Pons (tissue), 1 donor: ENCODE measurements around the gene F2.

Experiments used
- DNase-seq: peaks from one replicate; pipeline ENCODE4 v3.0.0-alpha.2; 2016; ENCODE audit warnings: low spot score

Gene F2

DNA sequence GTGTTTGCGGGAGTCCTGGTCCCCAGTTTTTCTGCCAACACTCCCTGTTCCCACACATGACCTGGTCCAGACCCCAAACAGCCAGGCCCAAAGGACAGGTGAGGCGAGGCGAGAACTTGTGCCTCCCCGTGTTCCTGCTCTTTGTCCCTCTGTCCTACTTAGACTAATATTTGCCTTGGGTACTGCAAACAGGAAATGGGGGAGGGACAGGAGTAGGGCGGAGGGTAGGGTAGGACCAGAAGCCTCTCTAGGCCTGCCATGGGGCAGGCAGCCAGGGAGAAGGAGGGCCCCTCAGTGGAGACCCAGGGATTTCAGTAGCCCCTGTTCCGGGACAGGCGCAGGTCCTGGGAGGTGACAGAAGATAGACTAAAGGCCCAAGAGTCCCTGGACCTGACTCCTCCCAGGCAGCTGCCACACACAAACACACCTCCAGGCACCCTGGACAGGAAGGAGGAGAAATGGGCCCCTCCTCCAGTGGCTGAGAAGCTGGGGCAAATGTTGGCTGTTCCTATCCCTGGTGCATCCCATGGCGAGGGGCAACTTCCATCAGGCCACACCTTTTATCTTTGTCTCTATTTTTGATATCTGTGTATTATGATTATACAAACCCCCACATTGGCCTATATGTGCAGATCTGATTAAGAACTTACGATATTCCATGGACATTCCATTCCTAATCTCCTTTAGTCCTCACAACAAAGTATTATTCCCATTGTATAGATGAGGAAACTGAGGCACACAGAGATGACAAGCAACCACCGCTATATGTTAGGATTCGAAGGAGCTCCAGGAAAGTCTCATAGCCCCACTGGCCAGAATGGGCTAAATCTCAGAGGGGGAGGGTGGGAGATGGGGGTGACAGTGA, 626 bp upstream of the F2 start:
- no peak for DNase-seq

DNA sequence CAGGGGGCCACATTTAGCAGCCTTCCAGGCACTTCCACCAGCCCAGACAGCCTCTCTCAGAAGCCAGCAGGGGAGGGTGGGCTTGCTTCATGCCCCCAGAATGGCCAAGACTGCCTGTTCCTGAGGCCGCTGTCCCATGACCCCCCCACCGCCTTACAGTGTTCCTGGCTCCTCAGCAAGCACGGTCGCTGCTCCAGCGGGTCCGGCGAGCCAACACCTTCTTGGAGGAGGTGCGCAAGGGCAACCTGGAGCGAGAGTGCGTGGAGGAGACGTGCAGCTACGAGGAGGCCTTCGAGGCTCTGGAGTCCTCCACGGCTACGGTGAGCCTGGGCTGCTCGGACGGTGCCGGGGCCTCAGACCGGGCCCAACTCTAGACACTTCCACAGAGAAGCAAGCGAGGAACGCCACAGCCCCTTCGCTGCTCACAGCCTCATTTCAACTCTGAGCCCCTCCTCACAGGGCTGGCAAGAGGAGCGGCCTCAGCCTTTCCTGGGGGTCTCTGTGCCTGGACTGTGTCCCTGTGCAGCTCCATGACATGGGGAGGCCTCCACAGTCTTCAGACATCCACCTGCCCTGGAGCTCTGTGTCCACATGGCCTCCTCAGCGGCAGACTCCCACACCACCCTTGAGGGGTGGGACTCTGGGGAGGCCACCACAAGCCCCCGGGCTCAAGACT, 668 bp downstream of the F2 start:
- DNase-seq, result no peak

DNA sequence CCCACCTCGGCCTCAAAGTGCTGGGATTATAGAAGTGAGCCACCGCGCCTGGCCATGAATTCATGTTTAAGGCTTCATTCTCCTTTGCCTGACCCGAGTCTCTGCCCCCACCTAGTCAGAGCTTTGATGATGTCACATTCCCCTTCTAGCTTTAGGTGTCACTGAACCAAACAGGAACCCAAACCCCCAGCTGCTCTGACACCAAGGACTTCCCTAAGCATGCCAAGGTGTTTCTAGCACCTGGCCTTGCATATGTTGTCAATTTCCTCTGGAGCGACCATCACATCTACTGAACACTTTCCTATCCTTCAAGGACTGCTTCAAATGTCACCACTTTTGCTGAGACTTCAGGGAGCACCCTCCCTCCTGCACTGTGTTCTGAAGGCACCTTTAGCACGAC, 2.3 kb downstream of the F2 start:
- DNase-seq, result no peak

DNA sequence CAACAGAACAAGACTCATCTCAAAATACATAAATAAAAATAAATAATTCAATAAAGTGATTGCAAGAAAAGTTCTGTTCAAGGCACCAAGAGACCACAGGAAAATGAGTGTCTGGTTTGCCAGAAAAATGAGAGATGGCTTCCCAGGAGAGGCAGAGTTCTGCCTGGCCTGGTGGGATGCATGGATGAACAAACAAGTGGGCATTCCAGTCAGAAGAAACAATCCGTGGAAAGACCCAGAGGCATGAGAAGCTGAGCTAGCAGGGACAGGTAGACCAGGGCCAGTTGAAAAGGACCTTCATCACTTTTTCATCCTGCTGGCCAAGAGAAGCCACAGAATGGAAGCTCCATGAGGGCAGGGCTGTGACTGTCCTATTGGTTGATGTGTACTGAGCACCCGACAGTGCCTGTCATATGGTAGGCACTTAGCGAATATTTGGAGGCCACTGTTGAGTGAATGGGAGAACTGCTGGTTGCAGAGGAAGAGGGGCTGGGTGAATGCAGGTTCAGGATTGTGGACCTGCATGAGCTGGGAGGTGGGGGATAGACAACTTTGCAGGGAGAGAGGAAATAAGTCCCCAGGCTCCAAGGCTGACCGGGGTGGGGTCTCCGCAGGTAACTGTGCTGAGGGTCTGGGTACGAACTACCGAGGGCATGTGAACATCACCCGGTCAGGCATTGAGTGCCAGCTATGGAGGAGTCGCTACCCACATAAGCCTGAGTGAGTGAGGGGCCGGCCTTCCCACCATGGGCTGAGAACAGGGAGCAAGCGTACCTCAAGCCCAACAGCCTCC, 3.7 kb downstream of the F2 start:
- DNase-seq, result no peak

DNA sequence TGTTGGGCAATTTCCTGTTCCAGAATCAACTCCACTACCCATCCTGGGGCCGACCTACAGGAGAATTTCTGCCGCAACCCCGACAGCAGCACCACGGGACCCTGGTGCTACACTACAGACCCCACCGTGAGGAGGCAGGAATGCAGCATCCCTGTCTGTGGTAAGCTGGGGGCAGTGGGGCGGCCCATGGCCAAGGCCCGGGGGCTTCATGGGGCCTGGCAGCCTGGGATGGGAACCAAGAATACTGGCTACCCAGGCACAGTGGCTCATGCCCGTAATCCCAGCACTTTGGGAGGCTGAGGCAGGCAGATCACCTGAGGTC, 4.3 kb downstream of the F2 start:
- DNase-seq, result no peak

DNA sequence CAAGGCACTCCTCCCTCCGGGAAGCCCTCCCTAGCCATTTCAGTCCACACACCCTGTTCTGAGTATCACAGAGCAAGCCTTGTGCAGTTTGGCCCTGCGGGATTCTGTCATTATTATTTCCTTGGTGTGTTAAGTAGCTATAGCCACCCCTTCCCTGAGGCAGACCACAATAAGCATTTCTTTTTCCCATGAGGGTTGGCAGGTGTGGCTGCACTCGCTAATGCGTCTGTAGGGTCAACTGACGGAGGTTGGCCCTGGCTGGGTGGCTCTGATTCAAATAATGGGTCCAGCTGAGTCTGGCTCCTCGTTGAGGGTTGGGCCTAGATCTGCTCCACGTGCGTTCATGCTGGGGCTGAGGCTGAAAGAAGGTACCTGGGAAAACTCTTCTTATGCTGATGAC, 5.1 kb downstream of the F2 start:
- no peak for DNase-seq

DNA sequence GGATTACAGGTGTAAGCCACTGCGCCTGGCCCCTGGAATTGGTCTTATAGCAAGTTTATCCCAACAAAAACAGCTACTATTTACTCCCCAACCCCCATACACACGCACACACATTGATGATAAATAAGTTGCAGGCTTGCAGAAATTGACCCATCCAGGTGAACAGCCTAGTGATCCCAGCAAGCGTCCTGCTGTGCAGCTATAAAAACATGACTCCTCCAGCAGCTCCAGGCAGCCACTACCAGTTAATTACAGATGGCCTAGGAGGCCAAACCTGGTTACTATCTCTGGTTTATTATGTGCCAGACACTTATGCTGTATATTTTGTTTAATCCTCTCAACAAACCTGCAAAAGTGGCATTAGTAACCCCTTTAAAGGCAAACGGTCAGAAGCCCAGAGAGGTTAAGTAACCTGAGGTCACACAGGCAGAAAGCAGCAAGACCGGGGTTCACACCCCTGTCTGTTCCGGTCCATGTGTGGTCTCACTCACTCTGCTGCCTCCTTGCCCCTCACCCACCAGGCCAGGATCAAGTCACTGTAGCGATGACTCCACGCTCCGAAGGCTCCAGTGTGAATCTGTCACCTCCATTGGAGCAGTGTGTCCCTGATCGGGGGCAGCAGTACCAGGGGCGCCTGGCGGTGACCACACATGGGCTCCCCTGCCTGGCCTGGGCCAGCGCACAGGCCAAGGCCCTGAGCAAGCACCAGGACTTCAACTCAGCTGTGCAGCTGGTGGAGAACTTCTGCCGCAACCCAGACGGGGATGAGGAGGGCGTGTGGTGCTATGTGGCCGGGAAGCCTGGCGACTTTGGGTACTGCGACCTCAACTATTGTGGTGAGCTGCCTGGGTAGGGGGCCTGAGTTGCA, 6.6 kb downstream of the F2 start:
- DNase-seq, result no peak

DNA sequence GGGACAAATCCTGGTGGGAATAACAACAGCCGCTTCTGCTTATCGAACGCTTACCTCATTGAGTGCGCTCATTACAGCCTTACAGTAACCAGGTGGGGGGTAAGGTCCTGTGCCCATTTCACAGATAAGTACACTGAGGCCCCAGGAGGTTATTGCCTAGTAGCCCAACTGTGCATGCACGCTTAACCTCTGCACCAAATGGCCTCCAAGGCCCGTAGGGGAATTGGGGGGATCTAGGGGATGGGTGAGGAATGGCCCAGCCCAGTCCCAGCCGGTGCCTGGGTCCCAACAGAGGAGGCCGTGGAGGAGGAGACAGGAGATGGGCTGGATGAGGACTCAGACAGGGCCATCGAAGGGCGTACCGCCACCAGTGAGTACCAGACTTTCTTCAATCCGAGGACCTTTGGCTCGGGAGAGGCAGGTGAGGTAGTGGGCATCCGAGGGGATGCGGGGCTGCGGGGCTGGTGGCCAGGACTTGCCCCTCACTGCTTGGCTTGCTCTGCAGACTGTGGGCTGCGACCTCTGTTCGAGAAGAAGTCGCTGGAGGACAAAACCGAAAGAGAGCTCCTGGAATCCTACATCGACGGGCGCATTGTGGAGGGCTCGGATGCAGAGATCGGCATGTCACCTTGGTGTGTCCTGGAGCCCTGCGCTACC, 7.3 kb downstream of the F2 start:
- DNase-seq, result no peak

DNA sequence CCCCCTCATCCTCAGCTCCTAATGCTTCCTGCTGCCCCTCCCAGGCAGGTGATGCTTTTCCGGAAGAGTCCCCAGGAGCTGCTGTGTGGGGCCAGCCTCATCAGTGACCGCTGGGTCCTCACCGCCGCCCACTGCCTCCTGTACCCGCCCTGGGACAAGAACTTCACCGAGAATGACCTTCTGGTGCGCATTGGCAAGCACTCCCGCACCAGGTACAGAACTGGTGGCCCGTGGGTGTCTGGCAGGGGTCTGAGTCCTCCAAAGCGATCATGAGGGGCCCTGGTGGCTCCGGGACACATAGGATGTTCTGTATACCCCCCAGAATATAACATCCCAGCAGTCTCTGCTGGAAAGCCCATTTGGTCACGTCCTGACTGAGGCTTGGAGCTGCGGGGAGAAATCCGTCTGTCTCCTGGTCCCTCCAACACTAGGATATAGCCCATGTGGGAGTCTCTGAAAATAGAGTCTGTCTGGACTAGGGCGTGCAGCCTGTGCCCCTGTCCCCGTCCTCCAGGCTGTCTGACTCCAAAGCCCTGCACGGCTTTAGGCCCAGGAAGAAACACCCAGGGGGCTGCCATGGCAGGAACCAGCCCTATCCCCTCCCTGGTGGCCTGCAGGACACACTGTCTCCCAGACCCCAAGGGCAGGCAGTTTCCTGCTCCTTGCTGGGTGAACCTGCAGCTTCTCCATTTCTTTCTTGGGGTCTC, 9.1 kb downstream of the F2 start:
- no peak for DNase-seq

DNA sequence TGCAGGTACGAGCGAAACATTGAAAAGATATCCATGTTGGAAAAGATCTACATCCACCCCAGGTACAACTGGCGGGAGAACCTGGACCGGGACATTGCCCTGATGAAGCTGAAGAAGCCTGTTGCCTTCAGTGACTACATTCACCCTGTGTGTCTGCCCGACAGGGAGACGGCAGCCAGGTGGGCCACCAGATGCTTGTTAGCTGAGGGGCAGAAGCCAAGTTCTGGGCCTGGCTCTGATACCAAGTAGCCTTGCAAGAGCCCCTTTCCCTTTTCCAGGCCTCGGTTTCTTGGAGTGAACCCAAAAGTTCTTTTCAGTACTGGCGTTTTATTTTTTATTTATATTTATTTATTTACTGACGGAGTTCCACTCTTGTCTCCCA, 9.6 kb downstream of the F2 start:
- DNase-seq, result no peak

DNA sequence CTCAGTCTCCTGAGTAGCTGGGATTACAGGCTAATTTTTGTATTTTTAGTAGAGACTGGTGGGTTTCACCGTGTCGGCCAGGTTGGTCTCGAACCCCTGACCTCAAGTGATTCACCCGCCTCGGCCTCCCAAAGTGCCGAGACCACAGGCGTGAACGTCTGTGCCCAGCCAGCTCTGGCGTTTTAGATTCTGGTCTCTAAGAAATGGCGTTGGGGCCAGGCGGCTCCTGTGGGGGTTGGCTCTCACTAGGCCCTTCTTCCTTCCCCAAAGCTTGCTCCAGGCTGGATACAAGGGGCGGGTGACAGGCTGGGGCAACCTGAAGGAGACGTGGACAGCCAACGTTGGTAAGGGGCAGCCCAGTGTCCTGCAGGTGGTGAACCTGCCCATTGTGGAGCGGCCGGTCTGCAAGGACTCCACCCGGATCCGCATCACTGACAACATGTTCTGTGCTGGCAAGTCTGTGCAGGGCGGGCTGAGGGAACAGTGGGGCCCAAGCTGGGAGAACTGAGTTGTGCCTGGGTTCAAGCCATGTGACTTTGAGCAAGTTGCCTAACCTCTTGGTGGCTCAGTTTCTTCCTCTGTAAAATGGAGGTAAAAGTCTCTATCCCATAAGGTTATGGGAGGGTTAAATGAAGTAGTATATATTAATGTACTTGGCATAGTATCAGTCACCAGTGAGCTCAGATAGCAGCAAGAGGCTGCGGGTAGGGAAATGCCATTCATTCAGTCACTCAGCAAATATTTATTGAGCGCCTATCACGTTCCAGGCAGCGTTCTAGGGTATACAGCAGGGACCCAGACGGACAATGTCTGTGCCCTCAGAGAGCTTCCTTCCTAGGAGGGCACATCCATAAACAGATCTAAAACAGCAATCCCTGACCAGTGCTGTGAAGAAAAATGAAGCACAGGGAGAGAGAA, 10.4 kb downstream of the F2 start:
- DNase-seq, result no peak

DNA sequence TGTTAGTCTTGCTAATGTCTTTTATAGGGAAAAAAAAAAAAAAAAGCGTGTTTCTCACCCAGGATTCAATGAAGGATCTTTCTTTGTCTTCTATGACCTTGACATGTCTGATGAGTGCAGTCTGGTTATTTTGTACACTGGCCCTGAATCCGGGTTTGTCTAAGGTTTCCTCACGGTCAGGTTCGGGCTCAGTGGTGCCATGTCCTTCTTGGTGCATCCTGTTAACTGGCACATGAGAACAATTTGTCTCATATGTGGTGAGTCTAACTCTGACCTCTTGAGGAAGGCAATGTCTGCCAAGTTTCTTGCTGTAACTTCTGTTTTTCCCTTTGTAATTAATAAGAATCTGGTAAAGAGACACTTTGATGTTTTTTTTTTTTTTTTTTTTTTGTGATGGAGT, 12.5 kb downstream of the F2 start:
- DNase-seq, result no peak

DNA sequence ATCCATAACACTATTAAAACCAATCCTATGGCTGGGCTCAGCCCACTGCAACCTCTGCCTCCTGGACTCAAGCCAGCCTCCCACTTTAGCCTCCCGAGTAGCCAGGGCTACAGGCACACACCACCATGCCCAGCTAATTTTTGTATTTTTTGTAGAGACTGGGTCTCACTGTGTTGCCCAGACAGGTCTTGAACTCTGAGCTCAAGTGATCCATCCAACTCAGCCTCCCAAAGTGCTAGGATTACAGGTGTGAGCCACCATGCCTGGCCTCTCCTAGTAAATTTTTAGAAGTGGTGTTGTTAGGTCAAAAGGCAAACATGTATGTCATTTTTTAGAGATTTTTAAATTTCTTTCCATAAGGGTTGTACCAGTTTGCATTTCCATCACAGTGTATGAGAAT, 14.2 kb downstream of the F2 start:
- DNase-seq, result no peak

DNA sequence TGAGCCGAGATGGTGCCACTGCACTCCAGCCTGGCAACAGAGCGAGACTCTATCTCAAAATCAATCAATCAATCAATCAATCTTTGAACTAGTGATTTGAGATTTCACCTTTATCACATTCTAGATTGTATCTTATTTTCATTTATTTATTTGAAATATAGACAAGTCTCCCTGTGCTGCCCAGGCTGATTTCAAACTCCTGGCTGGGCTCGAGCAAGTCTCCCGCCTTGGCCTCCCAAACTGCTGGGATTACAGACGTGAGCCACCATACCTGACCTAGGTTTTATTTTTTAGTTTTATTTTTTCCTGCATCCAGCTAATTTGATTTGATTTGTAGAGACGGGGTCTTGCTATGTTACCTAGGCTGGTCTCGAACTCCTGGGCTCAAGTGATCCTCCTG, 17.1 kb downstream of the F2 start:
- DNase-seq, result no peak

DNA sequence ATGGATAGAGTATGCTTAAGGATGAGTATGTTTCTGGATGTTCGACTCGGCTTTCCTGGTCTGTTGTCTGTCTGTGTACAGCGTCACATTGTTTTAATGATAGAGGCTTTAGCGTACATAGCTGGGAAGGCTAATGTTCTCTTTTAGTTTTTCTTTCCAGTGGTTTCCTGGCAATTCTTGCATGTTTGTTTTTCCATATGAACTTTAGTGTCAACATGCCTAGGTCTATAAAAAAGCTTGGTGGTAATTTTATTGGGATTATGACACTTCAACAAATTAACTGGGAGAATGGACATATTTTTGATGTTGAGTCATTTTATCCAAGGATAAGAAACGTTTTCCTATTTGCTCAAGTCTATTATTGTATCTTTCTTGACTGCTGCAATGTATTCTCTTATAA, 17.6 kb downstream of the F2 start:
- no peak for DNase-seq

DNA sequence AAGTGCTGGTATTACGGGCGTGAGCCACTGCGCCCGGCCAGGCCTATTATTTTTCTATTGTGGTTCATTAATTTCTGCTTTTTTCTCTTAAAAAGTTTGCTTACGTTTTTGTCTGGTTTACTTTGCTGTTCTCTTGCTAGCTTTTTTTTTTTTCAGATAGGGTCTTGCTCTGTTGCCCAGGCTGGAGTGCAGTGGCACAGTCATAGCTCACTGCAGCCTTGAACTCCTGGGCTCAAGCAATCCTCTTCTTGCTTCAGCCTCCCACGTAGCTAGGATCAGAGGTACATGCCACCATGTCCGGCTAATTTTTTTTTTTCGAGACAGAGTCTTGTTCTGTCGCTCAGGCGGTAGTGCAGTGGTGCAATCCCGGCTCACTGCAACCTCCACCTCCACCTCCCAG, 18.7 kb downstream of the F2 start:
- no peak for DNase-seq

DNA sequence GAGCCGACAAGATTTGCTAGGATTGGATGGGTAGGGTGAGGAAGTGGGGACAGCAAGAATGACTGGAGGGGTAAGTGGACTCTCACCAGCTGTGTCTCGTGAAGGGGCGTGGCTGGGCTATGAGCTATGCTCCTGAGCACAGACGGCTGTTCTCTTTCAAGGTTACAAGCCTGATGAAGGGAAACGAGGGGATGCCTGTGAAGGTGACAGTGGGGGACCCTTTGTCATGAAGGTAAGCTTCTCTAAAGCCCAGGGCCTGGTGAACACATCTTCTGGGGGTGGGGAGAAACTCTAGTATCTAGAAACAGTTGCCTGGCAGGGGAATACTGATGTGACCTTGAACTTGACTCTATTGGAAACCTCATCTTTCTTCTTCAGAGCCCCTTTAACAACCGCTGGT, 19.9 kb downstream of the F2 start:
- no peak for DNase-seq

DNA sequence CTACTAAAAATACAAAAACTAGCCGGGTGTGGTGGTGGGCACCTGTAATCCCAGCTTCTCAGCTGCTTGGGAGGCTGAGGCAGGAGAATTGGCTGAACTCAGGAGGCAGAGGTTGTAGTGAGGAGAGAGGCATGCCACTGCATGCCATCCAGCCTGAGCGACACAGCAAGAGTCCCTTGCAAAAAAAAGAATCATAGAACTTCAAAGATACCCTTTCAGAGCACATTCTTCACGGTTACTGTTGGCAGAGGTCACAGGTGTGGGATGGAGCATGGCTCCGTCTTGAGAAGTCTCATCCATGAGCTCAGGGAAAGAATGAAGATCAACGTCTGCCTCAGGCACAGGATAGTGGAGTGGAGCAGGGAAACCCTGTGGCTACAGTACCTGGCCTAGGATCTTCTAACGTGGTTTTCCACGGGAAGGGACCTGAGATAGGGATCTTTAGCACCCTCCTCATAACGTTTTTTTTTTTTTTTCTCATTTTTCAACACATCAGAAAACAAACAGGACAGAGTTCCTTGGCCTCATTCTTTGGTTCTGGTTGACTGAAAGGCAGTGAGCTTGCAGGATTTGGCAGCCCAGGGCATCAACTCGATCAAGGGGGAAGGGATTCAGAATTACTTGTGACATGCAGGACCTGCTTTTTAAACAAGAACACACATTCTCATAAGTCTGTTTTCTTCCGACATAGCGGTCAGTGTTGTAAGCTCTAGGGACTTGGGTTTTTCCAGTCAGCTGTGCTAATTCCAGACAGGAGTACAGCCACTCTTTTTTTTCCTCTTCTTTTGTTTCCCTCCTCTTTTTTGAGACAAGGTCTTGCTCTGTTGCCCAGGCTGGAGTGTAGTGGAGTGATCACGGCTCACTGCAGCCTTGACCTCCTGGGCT, 22.8 kb downstream of the F2 start:
- DNase-seq, result no peak

DNA sequence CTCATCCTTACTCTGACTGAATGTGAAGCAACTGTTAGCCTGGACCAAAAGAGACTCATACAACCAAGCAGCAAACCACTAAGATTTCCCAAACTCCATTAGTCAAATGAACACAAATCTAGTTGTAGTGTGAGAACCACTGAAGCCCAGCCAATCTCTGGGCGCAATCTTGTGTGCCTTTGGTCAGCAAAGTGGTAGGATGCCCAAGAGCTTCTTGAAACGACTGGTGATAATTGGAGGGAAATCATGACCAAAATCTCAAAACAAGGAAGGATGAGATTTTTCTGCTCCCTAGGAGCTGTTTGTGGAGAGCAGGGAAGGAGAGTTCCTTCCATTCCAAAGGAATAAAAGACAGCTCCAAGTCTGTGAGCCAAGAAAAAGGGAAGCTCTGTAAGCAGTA, 24.0 kb downstream of the F2 start:
- DNase-seq, result no peak
